ENCODE results near the gene SLC5A5. TPM values are rescaled to one million over a fixed set of nuclear protein-coding genes. Genes with fewer than 3 reads are reported as not detected.
A peak's percentile ranks its signal among the peaks of the same experiment; 100 is the strongest.
"Not testable (repeated sequence)": the region's sequence is repeated elsewhere in the genome, so short reads cannot be mapped to it uniquely, and the experiment has no call there.

The SLC5A5 gene
- total and polyA plus RNA-seq, 10 of the 15 experiments (the other 5 are each of a cell fraction or from before 2014, with no cell fraction given), result 0.02 to 0.08 (median 0.05) TPM; not detected in 3

GRCh38 chr19:17915940-17916593, 44.3 kb downstream of the SLC5A5 start:
- Histone ChIP-seq H3K9ac (ENCODE audit: control insufficient read depth, insufficient read depth, low read length) (no peak overlapping the region), H3K9me3 (replicated peaks; ENCODE audit: control insufficient read depth, insufficient read depth, low read length) (peaks cover 6% of the 10 kb centered on the region; the same call in 1 of the 3 replicates), H4K20me1 (ENCODE audit: control insufficient read depth, insufficient read depth) (no peaks in the 10 kb centered on the region), H2AFZ (ENCODE audit: control insufficient read depth, low read depth, low read length) (no peak overlapping the region), H3K4me2 (ENCODE audit: control insufficient read depth, insufficient read depth) (no peak overlapping the region), H3K36me3 (ENCODE audit: control insufficient read depth in 2 of 2, insufficient read depth in 2 of 2, low read length in 1 of 2) (no peaks in the 10 kb centered on the region), H3K27me3 (replicated peaks in 1 of 2; ENCODE audit: control insufficient read depth in 2 of 2, insufficient read depth in 2 of 2, low read length in 1 of 2) (no peaks in the 10 kb centered on the region; a peak in 1 of 4 replicates), H3K4me3 (no peak overlapping the region), H3K27ac (ENCODE audit: control insufficient read depth, insufficient read depth) (no peak overlapping the region), H3K79me2 (ENCODE audit: control insufficient read depth, insufficient read depth, low read length) (no peaks in the 10 kb centered on the region), H3K4me1 (ENCODE audit: control insufficient read depth, insufficient read depth, low read length) (no peaks in the 10 kb centered on the region)
- ChIA-PET CTCF (interaction anchor here (0.8 kb wide), 1 partner anchor 10 kb away, joined by 3 read pairs; no protein-coding TSS in a partner anchor), SMC1A (ENCODE audit: uncharacterized antibody, unreplicated experiment) (interaction anchor here (0.7 kb wide), 1 partner anchor 14 kb away, joined by 3 read pairs; no protein-coding TSS in a partner anchor), POLR2A (no interaction called here), RAD21 (ENCODE audit: unreplicated experiment) (no interaction called here)
- in situ Hi-C loops (cut with MboI) (no loop called here), intact Hi-C loops (cut with micrococcal nuclease; ENCODE audit: unreplicated experiment) (no loop called here)
- no peak for TF ChIP-seq ETV6 (conservative IDR thresholded peaks at IDR 0.05 in 1 of 2, IDR thresholded peaks at IDR 0.05 in 1 of 2; ENCODE audit: borderline replicate concordance in 1 of 2, low read depth in 1 of 2)
- TF ChIP-seq NFIC (IDR thresholded peaks at IDR 0.05; ENCODE audit: low read depth, low read length), result no peak
- TF ChIP-seq IKZF1 (conservative IDR thresholded peaks at IDR 0.05), result no peak
- TF ChIP-seq POU2F2 (IDR thresholded peaks at IDR 0.05; ENCODE audit: borderline replicate concordance, low read depth, low read length), result no peak
- no peak for TF ChIP-seq NR2C2 (IDR thresholded peaks at IDR 0.05; ENCODE audit: borderline replicate concordance, control insufficient read depth, insufficient read length, low read depth)
- no peak for TF ChIP-seq ATF7 (IDR thresholded peaks at IDR 0.05; ENCODE audit: low read depth)
- no peak for TF ChIP-seq USF2 (IDR thresholded peaks at IDR 0.05; ENCODE audit: borderline replicate concordance, low read depth, low read length)
- TF ChIP-seq ZNF274 (IDR thresholded peaks at IDR 0.05; ENCODE audit: insufficient read depth, insufficient read length), result no peak
- TF ChIP-seq MLLT1 (IDR thresholded peaks at IDR 0.05), result no peak
- ATAC-seq (no peak), DNase-seq (ENCODE audit: low read depth, low spot score) (no peak), FAIRE-seq (peak; percentile 59)
- no TSS peak for BruUV-seq (replicated peaks)
- 47% methylated on average over 6 of the region's 6 CpGs for WGBS (ENCODE audit: insufficient coverage, insufficient replicate concordance, low lambda C conversion rate, missing lambda C conversion rate)

- ATAC-seq; SMC1A ChIA-PET (ENCODE audit: uncharacterized antibody, unreplicated experiment); H3K9ac ChIP-seq (ENCODE audit: control insufficient read depth, insufficient read depth, low read length); POLR2A ChIA-PET; H4K20me1 ChIP-seq (ENCODE audit: control insufficient read depth, insufficient read depth); H3K36me3 ChIP-seq (ENCODE audit: control insufficient read depth in 2 of 2, insufficient read depth in 2 of 2, low read length in 1 of 2); H3K27me3 ChIP-seq (replicated peaks in 1 of 2; ENCODE audit: control insufficient read depth in 2 of 2, insufficient read depth in 2 of 2, low read length in 1 of 2); BruUV-seq (replicated peaks); intact Hi-C loops (cut with micrococcal nuclease; ENCODE audit: unreplicated experiment); H3K27ac ChIP-seq (ENCODE audit: control insufficient read depth, insufficient read depth); H3K79me2 ChIP-seq (ENCODE audit: control insufficient read depth, insufficient read depth, low read length); DNase-seq (ENCODE audit: low read depth, low spot score); in situ Hi-C loops (cut with MboI); H3K9me3 ChIP-seq (replicated peaks; ENCODE audit: control insufficient read depth, insufficient read depth, low read length); CTCF ChIA-PET; RAD21 ChIA-PET (ENCODE audit: unreplicated experiment); H3K4me3 ChIP-seq; H3K4me2 ChIP-seq (ENCODE audit: control insufficient read depth, insufficient read depth); FAIRE-seq; H3K4me1 ChIP-seq (ENCODE audit: control insufficient read depth, insufficient read depth, low read length); H2AFZ ChIP-seq (ENCODE audit: control insufficient read depth, low read depth, low read length): not testable (repeated sequence)
- 86% methylated on average over 7 of the region's 30 CpGs for WGBS (ENCODE audit: insufficient coverage, insufficient replicate concordance, low lambda C conversion rate, missing lambda C conversion rate)
Observed at GRCh38 chr19:17918151-17918550, 46.4 kb downstream of the SLC5A5 start.
